Body of pancreas (tissue), 4 donors: Measurements from ENCODE around the gene MAP3K6.

Source experiments
- CTCF ChIP-seq, 7 experiments: fragments of 450-650 bp in 4 of 7; fragments of 200-600 bp in 3 of 7; sonication (generic) in 3 of 7; IDR thresholded peaks; one replicate each; pipeline ENCODE4 v1.5.1; 2016 to 2019; ENCODE audit warnings: antibody characterized with exemption in 7 of 7
- POLR2A ChIP-seq, 3 donors: fragments of 450-650 bp; IDR thresholded peaks; one replicate each; pipeline ENCODE4 v1.6.1; 2016; ENCODE audit warnings: antibody characterized with exemption in 3 of 3, mild to moderate bottlenecking in 2 of 3

GRCh38 chr1:27360159-27361043 is 6.4 kb downstream of the MAP3K6 start:
- TF ChIP-seq CTCF (IDR thresholded peaks at IDR 0.05) = no peak
- TF ChIP-seq POLR2A (IDR thresholded peaks at IDR 0.05) = no peak
